Colonic mucosa (tissue), 4 donors: ENCODE measurements around the gene PXT1. TPM values are rescaled to one million over a fixed set of nuclear protein-coding genes. Genes with fewer than 3 reads are reported as not detected.
A peak's percentile ranks its signal among the peaks of the same experiment; 100 is the strongest.

Source experiments
- DNase-seq: peaks from one replicate; pipeline ENCODE4 v3.0.0-alpha.2; 2020
- H3K27ac ChIP-seq: fragments of 200-600 bp; one replicate; pipeline ENCODE4 v1.8.0; 2021
- H3K27me3 ChIP-seq: fragments of 200-600 bp; one replicate; pipeline ENCODE4 v1.8.0; 2021
- H3K36me3 ChIP-seq: fragments of 200-600 bp; one replicate; pipeline ENCODE4 v1.8.0; 2021
- H3K4me1 ChIP-seq: fragments of 200-600 bp; one replicate; pipeline ENCODE4 v1.8.0; 2021; ENCODE audit warnings: mild to moderate bottlenecking
- H3K4me3 ChIP-seq: fragments of 200-600 bp; one replicate; pipeline ENCODE4 v1.8.0; 2021
- H3K9ac ChIP-seq, 2 donors: one replicate each; pipeline ENCODE4 v1.7.0; 2013; ENCODE audit warnings: control low read depth in 2 of 2, low read depth in 2 of 2, low read length in 2 of 2
- H3K9me3 ChIP-seq: fragments of 200-600 bp; one replicate; pipeline ENCODE4 v1.8.0; 2021
- intact Hi-C: fragments of 100-400 bp; cut with DNase I; formaldehyde crosslinking; loops from one replicate; pipeline ENCODE4 v1.14.1; 2022
- total RNA-seq, 2 donors: library from RNA; stranded (reverse); fragmentation: NEBNext Ultra II Directional in 1 of 2; extraction: Animal tissue kit (Norgen Biotek cat#: 25700) in 1 of 2; gene quantifications; one replicate each; pipeline ENCODE4 v1.2.1, GENCODE V29; 2021
- TF ChIP-seq, protein P1 (sequence below): fragments of 200-600 bp; IDR thresholded peaks from one replicate; pipeline ENCODE4 v1.8.0; 2022; ENCODE audit warnings: antibody characterized with exemption, mild to moderate bottlenecking
- donor health status: healthy.
- donor health status: DM: no; HTN: no; CAD: no.
- donor health status: DM: no; HTN: no; CAD: no.

Gene PXT1
- total RNA-seq, 2 donors from 2014 or later = not detected

DNA sequence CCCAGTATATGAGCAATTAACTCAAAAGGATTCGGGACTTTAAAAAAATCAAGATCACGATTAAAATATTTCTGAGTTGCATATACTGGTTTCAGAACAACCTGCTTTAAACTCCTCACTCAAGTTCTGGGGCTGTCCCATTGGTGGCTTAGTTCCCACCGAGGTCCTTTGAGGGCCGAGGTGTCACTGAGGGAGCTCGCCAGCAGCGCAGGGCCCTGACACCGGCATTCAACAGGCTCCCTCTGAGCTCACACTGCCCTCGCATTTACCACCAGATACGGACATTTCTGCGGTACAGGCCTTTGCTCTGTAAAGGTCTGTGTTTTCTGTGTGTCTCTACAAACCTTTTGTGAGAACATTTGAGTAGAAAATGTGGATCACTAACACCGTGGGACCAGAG lies 81.6 kb downstream of the PXT1 start:
- TF ChIP-seq, protein P1, sequence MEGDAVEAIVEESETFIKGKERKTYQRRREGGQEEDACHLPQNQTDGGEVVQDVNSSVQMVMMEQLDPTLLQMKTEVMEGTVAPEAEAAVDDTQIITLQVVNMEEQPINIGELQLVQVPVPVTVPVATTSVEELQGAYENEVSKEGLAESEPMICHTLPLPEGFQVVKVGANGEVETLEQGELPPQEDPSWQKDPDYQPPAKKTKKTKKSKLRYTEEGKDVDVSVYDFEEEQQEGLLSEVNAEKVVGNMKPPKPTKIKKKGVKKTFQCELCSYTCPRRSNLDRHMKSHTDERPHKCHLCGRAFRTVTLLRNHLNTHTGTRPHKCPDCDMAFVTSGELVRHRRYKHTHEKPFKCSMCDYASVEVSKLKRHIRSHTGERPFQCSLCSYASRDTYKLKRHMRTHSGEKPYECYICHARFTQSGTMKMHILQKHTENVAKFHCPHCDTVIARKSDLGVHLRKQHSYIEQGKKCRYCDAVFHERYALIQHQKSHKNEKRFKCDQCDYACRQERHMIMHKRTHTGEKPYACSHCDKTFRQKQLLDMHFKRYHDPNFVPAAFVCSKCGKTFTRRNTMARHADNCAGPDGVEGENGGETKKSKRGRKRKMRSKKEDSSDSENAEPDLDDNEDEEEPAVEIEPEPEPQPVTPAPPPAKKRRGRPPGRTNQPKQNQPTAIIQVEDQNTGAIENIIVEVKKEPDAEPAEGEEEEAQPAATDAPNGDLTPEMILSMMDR = no peak
- DNase-seq = no peak
- H3K27ac ChIP-seq = no peak overlapping the region
- H3K36me3 ChIP-seq = no peaks in the 10 kb centered on the region
- no peaks in the 10 kb centered on the region for H3K9me3 ChIP-seq
- no peak overlapping the region for H3K9ac ChIP-seq
- H3K27me3 ChIP-seq = no peaks in the 10 kb centered on the region
- no peak overlapping the region for H3K4me3 ChIP-seq
- intact Hi-C loops = loop anchor here (5.0 kb wide), 1 partner anchor 239 kb away; no protein-coding TSS in a partner anchor
- H3K4me1 ChIP-seq = no peaks in the 10 kb centered on the region

DNA sequence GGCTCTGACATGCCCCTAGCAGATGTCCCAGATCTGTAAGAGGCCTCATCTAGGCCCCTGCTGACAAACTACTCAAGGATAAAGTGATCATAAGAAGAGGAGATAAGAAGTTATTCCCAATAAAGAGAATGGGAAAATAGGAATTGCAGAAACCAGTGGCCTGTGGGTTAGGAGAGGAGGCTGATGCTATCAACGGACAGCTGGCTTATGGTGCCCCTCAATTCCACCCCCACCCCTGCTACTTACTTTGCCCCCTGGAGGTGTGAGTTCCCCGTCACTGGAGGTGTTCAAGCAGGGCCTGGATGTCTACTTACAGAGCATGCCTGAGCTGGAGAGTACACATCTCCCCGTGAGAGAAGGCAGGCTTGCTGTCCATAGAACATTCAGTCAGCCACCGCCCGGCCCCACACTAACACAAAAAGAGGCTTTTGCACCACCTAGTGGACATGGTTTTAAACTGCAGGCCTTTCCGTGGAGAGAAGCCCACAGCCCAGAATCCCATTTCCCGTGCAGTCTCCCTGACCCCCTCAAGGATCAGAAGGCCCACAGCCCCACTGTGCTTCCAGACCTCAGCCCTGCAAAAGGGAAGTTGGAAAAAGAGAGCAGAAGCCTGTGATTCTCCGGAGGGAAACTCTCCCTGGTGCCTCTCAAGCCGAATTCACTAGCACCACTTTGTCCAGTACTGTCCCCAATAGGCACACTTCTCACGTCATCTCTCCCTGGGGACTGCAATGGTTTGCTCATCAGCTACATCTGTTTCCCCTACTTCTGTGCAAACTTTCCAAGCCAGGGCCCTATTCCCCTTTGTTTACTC lies 82.2 kb downstream of the PXT1 start:
- H3K36me3 ChIP-seq = no peaks in the 10 kb centered on the region
- peak; percentile 81 for DNase-seq
- no peak overlapping the region for H3K4me3 ChIP-seq
- H3K4me1 ChIP-seq = no peaks in the 10 kb centered on the region
- no peak overlapping the region for H3K27ac ChIP-seq
- intact Hi-C loops = loop anchor here (5.0 kb wide), 1 partner anchor 238 kb away; no protein-coding TSS in a partner anchor
- TF ChIP-seq, protein P1 = peak; percentile 78
- H3K27me3 ChIP-seq = no peaks in the 10 kb centered on the region
- H3K9ac ChIP-seq = no peak overlapping the region
- H3K9me3 ChIP-seq = no peaks in the 10 kb centered on the region

DNA sequence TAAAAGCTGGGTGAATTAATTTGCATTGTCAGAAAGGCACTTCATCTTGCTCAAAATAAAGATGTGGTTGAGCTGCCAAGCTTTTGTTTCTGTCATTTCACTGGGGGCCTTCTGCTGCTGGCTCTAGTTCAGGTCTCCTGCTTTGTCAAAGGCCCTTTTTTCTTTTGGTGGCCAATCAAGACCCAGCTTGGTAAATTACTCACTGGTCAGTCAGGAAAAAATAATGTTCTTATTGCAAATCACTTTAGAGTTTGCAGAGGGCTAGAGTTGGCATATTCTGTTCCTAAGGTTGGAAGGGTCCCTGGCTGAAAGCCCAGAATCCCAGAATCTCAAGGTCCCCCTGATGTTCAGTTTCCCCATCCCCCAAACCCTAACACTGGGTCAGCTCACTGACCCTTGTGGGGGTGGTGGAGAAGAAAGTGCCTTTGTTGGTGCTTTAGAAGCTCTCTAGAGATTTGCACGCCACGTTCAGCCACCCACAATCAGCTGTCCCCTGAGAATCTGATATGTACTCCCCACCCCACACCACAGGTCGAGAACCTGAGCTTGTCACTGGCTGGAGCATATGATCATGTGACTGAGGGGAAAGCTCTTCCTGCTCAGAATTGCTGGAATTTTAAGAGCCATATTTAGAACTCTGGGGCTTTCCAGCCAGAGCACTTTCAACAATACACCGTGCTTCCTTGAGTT lies 84.3 kb downstream of the PXT1 start:
- peak overlapping the region; percentile 1 for H3K27ac ChIP-seq
- no peak overlapping the region for H3K9ac ChIP-seq
- TF ChIP-seq, protein P1 = no peak
- intact Hi-C loops = loop anchor here (5.0 to 10.0 kb wide), 2 partner anchors 56 to 334 kb away; partner anchors contain the start of genes MAPK14 and SLC26A8
- no peaks in the 10 kb centered on the region for H3K36me3 ChIP-seq
- no peaks in the 10 kb centered on the region for H3K27me3 ChIP-seq
- no peaks in the 10 kb centered on the region for H3K4me1 ChIP-seq
- no peak for DNase-seq
- no peak overlapping the region for H3K4me3 ChIP-seq
- H3K9me3 ChIP-seq = no peaks in the 10 kb centered on the region

DNA sequence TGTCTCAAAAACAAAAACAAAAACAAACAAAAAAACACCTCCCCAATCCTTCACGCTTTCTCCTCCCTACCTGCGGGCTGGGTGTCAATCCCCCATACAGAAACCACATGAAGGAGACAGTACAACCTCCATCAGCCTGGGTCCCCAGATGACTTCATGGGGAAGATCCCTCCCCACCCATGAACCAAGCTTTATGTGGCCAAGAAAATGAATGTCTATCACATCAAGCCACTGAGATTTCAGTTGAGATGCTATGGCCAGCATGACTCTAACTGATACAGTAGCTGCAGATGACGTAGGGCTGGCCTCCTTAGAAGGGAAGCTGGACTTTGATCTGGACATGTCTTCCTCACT lies 84.8 kb downstream of the PXT1 start:
- TF ChIP-seq, protein P1 = no peak
- Histone ChIP-seq H3K27me3 (no peaks in the 10 kb centered on the region), H3K9me3 (no peaks in the 10 kb centered on the region), H3K4me3 (no peak overlapping the region), H3K36me3 (no peaks in the 10 kb centered on the region), H3K9ac (no peak overlapping the region), H3K27ac (peak overlapping the region; percentile 1), H3K4me1 (no peaks in the 10 kb centered on the region)
- no peak for DNase-seq
- intact Hi-C loops = loop anchor here (5.0 to 10.0 kb wide), 2 partner anchors 56 to 333 kb away; partner anchors contain the start of genes MAPK14 and SLC26A8

DNA sequence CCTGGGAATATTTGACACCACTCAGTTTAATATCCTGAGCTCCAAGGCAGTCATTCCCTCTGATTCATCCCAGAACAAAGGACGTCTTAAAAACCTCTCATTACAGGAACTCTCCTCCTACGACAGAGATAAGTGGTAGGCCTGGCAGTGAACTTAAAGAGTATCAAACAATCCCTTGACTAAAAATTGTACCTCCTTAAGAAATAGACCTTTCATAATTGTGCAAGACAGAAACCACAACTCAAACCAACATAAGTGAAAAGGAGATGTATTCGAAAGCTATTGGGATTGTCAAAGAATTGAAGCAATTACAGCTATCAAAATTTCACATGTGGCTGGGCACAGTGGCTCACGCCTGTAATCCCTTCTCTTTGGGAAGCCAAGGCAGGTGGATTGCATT lies 86.8 kb downstream of the PXT1 start:
- Histone ChIP-seq H3K9me3 (no peaks in the 10 kb centered on the region), H3K9ac (no peak overlapping the region), H3K27ac (no peak overlapping the region), H3K4me1 (no peaks in the 10 kb centered on the region), H3K27me3 (no peaks in the 10 kb centered on the region), H3K4me3 (no peak overlapping the region), H3K36me3 (no peaks in the 10 kb centered on the region)
- DNase-seq = no peak
- intact Hi-C loops = loop anchor here (5.0 to 10.0 kb wide), 2 partner anchors 54 to 331 kb away; partner anchors contain the start of genes MAPK14 and SLC26A8
- TF ChIP-seq, protein P1 = no peak
